ENCODE data around the gene MYH9.

The MYH9 gene

DNA sequence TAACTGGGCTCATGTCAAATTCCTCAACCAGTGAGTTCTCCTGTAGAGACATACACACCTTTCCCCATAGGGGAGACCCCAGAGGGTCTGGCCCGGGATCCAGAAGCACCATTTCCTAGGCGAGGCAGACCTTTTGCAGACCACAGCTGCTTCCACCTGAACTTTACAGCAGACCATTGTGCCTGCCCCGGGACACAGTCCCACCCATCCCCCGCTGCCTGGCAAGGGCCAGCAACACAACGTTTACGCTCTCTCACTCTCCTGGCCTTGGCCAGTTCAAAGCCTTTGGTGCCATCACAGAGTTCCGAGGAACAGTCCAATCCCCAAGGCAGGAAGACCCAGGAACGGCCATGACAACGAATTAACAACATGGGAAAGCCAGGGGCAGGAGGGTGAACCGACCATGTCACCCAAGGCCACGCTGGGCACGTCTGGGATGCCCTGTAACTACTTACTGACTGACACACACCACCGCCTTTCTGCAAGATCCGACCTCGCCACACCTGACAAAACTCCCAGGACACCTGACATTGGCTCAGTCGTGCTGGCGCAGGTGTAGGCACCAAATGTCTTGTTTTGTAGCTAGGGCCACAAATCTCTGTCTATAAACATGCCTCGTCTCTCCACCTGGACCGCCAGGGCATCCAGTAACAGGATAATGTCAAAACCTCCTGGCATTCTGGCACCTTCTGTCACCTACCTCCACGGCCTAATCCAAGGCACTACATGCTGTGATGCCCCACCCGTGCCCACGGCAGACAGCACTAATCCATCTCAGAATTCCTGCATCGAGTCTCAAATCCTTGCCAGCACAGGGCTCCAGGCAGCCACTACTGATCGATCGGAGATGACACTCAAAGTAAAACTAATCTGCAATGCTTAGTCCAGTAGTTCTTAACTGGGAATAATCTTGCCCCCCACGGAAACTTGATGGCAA, 51.3 kb downstream of the MYH9 start:
- Histone ChIP-seq H3K9me3 (ENCODE audit: insufficient read depth, low read length) (no peaks in the 10 kb centered on the region), H2AFZ (ENCODE audit: low read depth, low read length, severe bottlenecking) (no peak overlapping the region), H3K79me2 (ENCODE audit: insufficient read depth, low read length) (peaks cover 56% of the 10 kb centered on the region; the same call in 1 of the 2 replicates), H3K9ac (ENCODE audit: low read length) (no peak overlapping the region), H3F3A (ENCODE audit: insufficient read depth) (peaks cover 23% of the 10 kb centered on the region; the same call in 1 of the 2 replicates), H4K20me1 (ENCODE audit: low read depth, low read length) (0 out of 2 replicates have a peak, but pooled peaks cover under 1% of the 10 kb centered on the region), H3K9me2 (replicated peaks; ENCODE audit: insufficient read depth, low read length) (no peaks in the 10 kb centered on the region), H3K36me3 (ENCODE audit: low read length) (peaks cover 4% of the 10 kb centered on the region; the same call in 1 of the 2 replicates), H3K4me3 (ENCODE audit: insufficient read depth, low read length, poor library complexity, severe bottlenecking) (no peak overlapping the region), H3K4me2 (ENCODE audit: low read depth, low read length, poor library complexity, severe bottlenecking) (no peak overlapping the region), H3K27ac (ENCODE audit: low read depth, low read length) (no peak overlapping the region), H3K27me3 (ENCODE audit: low read length) (no peaks in the 10 kb centered on the region)
- TF ChIP-seq, protein P1, sequence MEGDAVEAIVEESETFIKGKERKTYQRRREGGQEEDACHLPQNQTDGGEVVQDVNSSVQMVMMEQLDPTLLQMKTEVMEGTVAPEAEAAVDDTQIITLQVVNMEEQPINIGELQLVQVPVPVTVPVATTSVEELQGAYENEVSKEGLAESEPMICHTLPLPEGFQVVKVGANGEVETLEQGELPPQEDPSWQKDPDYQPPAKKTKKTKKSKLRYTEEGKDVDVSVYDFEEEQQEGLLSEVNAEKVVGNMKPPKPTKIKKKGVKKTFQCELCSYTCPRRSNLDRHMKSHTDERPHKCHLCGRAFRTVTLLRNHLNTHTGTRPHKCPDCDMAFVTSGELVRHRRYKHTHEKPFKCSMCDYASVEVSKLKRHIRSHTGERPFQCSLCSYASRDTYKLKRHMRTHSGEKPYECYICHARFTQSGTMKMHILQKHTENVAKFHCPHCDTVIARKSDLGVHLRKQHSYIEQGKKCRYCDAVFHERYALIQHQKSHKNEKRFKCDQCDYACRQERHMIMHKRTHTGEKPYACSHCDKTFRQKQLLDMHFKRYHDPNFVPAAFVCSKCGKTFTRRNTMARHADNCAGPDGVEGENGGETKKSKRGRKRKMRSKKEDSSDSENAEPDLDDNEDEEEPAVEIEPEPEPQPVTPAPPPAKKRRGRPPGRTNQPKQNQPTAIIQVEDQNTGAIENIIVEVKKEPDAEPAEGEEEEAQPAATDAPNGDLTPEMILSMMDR (IDR thresholded peaks at IDR 0.05; ENCODE audit: insufficient read depth, low read length, poor library complexity, severe bottlenecking): no peak
- TF ChIP-seq EZH2phosphoT487 (conservative IDR thresholded peaks at IDR 0.05; ENCODE audit: low read length): no peak

DNA sequence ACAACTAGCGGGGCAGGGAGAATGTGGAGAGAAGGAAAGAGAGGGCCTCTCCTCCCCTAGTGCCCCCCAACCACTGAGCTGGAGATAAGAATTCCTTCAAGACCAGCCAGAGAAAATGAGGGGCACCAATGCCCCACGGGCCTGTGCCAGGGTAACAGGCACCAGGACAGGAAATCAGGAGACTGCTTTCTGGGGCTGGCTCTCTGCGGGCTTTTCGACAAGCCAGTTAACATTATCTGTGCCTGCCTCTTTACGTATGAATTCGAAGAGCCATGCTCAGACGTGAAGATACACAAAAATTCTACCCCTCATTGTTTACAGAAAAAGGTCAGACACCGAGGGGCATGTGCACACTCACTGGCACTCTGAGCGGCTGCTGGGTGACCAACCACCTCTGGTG, 52.1 kb downstream of the MYH9 start:
- H3K79me2 ChIP-seq (ENCODE audit: insufficient read depth, low read length): peaks cover 56% of the 10 kb centered on the region
- no peak overlapping the region for H3K4me3 ChIP-seq (ENCODE audit: insufficient read depth, low read length, poor library complexity, severe bottlenecking)
- no peak overlapping the region for H3K9ac ChIP-seq (ENCODE audit: low read length)
- no peak overlapping the region for H3K27ac ChIP-seq (ENCODE audit: low read depth, low read length)
- no peaks in the 10 kb centered on the region for H3K9me3 ChIP-seq (ENCODE audit: insufficient read depth, low read length)
- H3F3A ChIP-seq (ENCODE audit: insufficient read depth): peaks cover 29% of the 10 kb centered on the region; the same call in 1 of the 2 replicates
- no peaks in the 10 kb centered on the region for H4K20me1 ChIP-seq (ENCODE audit: low read depth, low read length)
- TF ChIP-seq EZH2phosphoT487 (conservative IDR thresholded peaks at IDR 0.05; ENCODE audit: low read length): no peak
- TF ChIP-seq, protein P1 (IDR thresholded peaks at IDR 0.05; ENCODE audit: insufficient read depth, low read length, poor library complexity, severe bottlenecking): no peak
- no peak overlapping the region for H2AFZ ChIP-seq (ENCODE audit: low read depth, low read length, severe bottlenecking)
- H3K27me3 ChIP-seq (ENCODE audit: low read length): no peaks in the 10 kb centered on the region
- H3K36me3 ChIP-seq (ENCODE audit: low read length): peaks cover 4% of the 10 kb centered on the region; the same call in 1 of the 2 replicates
- no peaks in the 10 kb centered on the region for H3K9me2 ChIP-seq (replicated peaks; ENCODE audit: insufficient read depth, low read length)
- H3K4me2 ChIP-seq (ENCODE audit: low read depth, low read length, poor library complexity, severe bottlenecking): no peak overlapping the region

DNA sequence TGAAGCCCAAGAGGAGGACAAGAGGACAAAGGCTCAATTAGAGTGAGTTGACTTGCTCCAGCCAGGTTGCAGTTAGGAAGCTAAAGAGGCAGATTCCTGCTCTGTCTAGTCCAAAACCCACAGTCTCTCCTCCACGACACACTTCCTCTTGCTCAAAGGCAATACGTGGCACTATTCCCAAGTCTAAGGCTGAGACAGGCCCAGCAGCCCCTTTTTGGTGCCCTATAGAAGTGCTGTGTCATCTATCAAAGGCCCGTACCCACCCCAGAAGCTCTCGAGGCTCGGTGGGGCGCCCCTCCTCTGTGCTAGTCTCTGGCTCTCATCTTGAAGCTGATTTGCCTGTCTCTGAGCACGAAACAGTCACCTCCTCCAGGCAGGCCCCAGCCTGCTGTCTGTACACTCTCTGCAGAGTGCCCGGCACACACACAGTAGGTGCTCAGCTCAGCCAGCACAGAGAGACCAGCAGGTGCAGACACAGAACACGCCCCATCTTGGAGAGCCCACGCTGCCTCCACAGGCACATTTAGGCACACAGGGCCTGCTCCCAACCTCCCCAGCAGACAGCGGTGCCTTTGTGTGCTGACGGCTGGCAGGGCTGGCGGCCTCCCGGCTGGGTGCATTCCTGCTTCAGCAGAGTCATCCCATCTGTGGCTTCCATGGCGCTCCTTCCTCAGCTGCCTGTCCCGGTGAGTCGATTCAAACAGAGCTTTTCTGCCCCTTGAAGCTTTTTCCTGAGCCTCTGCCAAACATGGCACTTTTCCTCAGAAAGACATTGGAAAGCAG, 52.8 kb downstream of the MYH9 start:
- H3K4me2 ChIP-seq (ENCODE audit: low read depth, low read length, poor library complexity, severe bottlenecking): no peak overlapping the region
- H3K79me2 ChIP-seq (ENCODE audit: insufficient read depth, low read length): peaks cover 61% of the 10 kb centered on the region
- peaks cover 29% of the 10 kb centered on the region; the same call in 1 of the 2 replicates for H3F3A ChIP-seq (ENCODE audit: insufficient read depth)

More for the DNA sequence above, 52.8 kb downstream of the MYH9 start:
- Histone ChIP-seq H3K9me3 (ENCODE audit: insufficient read depth, low read length) (no peaks in the 10 kb centered on the region), H4K20me1 (ENCODE audit: low read depth, low read length) (no peaks in the 10 kb centered on the region), H3K27ac (ENCODE audit: low read depth, low read length) (no peak overlapping the region), H3K9me2 (replicated peaks; ENCODE audit: insufficient read depth, low read length) (no peaks in the 10 kb centered on the region), H3K9ac (ENCODE audit: low read length) (no peak overlapping the region), H3K36me3 (ENCODE audit: low read length) (peaks cover 4% of the 10 kb centered on the region; the same call in 1 of the 2 replicates), H3K27me3 (ENCODE audit: low read length) (no peaks in the 10 kb centered on the region), H2AFZ (ENCODE audit: low read depth, low read length, severe bottlenecking) (no peak overlapping the region), H3K4me3 (ENCODE audit: insufficient read depth, low read length, poor library complexity, severe bottlenecking) (no peak overlapping the region)
- no peak for TF ChIP-seq EZH2phosphoT487 (conservative IDR thresholded peaks at IDR 0.05; ENCODE audit: low read length)
- TF ChIP-seq, protein P1 (IDR thresholded peaks at IDR 0.05; ENCODE audit: insufficient read depth, low read length, poor library complexity, severe bottlenecking): no peak

Data from SU-DHL-6 (cell line).